Endothelial cell of umbilical vein (primary cell): Measurements from ENCODE around the gene TTLL10. TPM values are rescaled to one million over a fixed set of nuclear protein-coding genes. Genes with fewer than 3 reads are reported as not detected.

Experiments
- BruUV-seq: library from RNA; stranded (reverse); fragments of 400-500 nt; replicated peaks from 2 replicates; lab custom pipeline; 2021; lab: Mats Ljungman, UMichigan
- CTCF ChIA-PET: fragments of 300-600, 350-600 bp; sonication (Branson Sonifier 250); formaldehyde crosslinking; loops from one replicate; lab custom pipeline; 2021; ENCODE audit warnings: antibody characterized with exemption, inconsistent platforms; lab: Charles Lee
- POLR2A ChIA-PET: fragments of 300-600, 350-600 bp; sonication (Branson Sonifier 250); formaldehyde crosslinking; loops from one replicate; lab custom pipeline; 2021; ENCODE audit warnings: antibody characterized with exemption, inconsistent platforms; lab: Charles Lee
- DNase-seq: peaks from one replicate; pipeline ENCODE4 v3.0.0-alpha.2; 2011; ENCODE audit warnings: low read depth, low spot score
- FAIRE-seq: peaks from 2 replicates; lab custom pipeline; 2011; peaks lifted over from hg19 to GRCh38; lab: Jason Lieb, UNC
- H2AFZ ChIP-seq: 2 replicates; pipeline ENCODE4 v1.6.0; 2012; ENCODE audit warnings: low read depth, low read length, control low read depth, inconsistent platforms
- H3K27ac ChIP-seq: 2 replicates; pipeline ENCODE4 v1.5.1; 2011; ENCODE audit warnings: low read depth, mild to moderate bottlenecking, control low read depth, low read length, moderate library complexity; ENCODE audit not compliant: insufficient read depth
- H3K27me3 ChIP-seq, 2 experiments: 2 replicates each; pipeline versions ENCODE4 v1.6.0 to v1.6.1; 2011; ENCODE audit warnings: low read length in 2 of 2, mixed read lengths in 1 of 2; ENCODE audit not compliant: control insufficient read depth in 2 of 2, insufficient read depth in 2 of 2
- H3K36me3 ChIP-seq, 2 experiments: 2 replicates in 1 of 2; 3 replicates in 1 of 2; pipeline ENCODE4 v1.5.1; 2011; ENCODE audit warnings: low read length in 2 of 2, mild to moderate bottlenecking in 1 of 2, moderate library complexity in 1 of 2; ENCODE audit not compliant: control insufficient read depth in 2 of 2, insufficient read depth in 2 of 2; ENCODE audit errors: extremely low read depth in 1 of 2
- H3K4me1 ChIP-seq: 3 replicates; pipeline ENCODE4 v1.5.1; 2011; ENCODE audit warnings: mild to moderate bottlenecking, low read length; ENCODE audit not compliant: control insufficient read depth, insufficient read depth; ENCODE audit errors: extremely low read depth
- H3K4me2 ChIP-seq: 2 replicates; pipeline ENCODE4 v1.6.1; 2011; ENCODE audit warnings: low read length, control low read depth, mixed read lengths; ENCODE audit not compliant: insufficient read depth
- H3K4me3 ChIP-seq, 3 experiments: fragments of 200-600 bp in 1 of 3; sonication (generic), shearing (Covaris generic) in 1 of 3; replicated peaks in 1 of 3; 2 replicates each; pipeline ENCODE4 v1.5.1; 2011 to 2016; ENCODE audit warnings: control low read depth in 3 of 3, low read length in 3 of 3, mild to moderate bottlenecking in 2 of 3, inconsistent platforms in 1 of 3, low read depth in 1 of 3, moderate library complexity in 1 of 3; ENCODE audit not compliant: insufficient read depth in 1 of 3
- H3K79me2 ChIP-seq: 2 replicates; pipeline ENCODE4 v1.6.0; 2012; ENCODE audit warnings: low read length, inconsistent platforms; ENCODE audit not compliant: control insufficient read depth, insufficient read depth
- H3K9ac ChIP-seq: replicated peaks from 2 replicates; pipeline ENCODE3; 2011; ENCODE audit warnings: low read length, control low read depth; ENCODE audit not compliant: insufficient read depth; ENCODE audit errors: extremely low read depth
- H3K9me1 ChIP-seq: replicated peaks from 3 replicates; pipeline ENCODE4 v1.6.0; 2011; ENCODE audit warnings: mild to moderate bottlenecking, low read length; ENCODE audit not compliant: control insufficient read depth, insufficient read depth; ENCODE audit errors: extremely low read depth
- H3K9me3 ChIP-seq: replicated peaks from 2 replicates; pipeline ENCODE4 v1.5.1; 2012; ENCODE audit warnings: low read length, inconsistent platforms; ENCODE audit not compliant: control insufficient read depth, insufficient read depth
- H4K20me1 ChIP-seq: replicated peaks from 2 replicates; pipeline ENCODE3; 2011; ENCODE audit warnings: mild to moderate bottlenecking, low read length; ENCODE audit not compliant: control insufficient read depth, insufficient read depth; ENCODE audit errors: extremely low read depth
- CTCF ChIP-seq, 2 donors: IDR thresholded peaks; 1 replicate in 1 of 2; 2 replicates in 1 of 2; pipeline ENCODE4 v1.5.1; 2011; ENCODE audit warnings: low read length in 2 of 2, mild to moderate bottlenecking in 2 of 2, moderate library complexity in 2 of 2, control low read depth in 1 of 2, inconsistent platforms in 1 of 2, low read depth in 1 of 2; ENCODE audit not compliant: insufficient read depth in 1 of 2; ENCODE audit errors: extremely low read depth in 1 of 2
- EZH2 ChIP-seq: IDR thresholded peaks from 2 replicates; pipeline ENCODE4 v1.6.1; 2012; ENCODE audit warnings: borderline replicate concordance, low read depth, mild to moderate bottlenecking, moderate library complexity, low read length, inconsistent platforms; ENCODE audit not compliant: severe bottlenecking
- FOS ChIP-seq: IDR thresholded peaks from 2 replicates; pipeline ENCODE4 v1.6.1; 2011; ENCODE audit warnings: mild to moderate bottlenecking, low read length, moderate library complexity, borderline replicate concordance; ENCODE audit not compliant: insufficient read depth
- GATA2 ChIP-seq: IDR thresholded peaks from 2 replicates; pipeline ENCODE4 v1.7.0; 2011; ENCODE audit warnings: low read depth, mild to moderate bottlenecking, moderate library complexity, mixed read lengths, low read length; ENCODE audit not compliant: insufficient read length, insufficient read depth
- JUN ChIP-seq: IDR thresholded peaks from 2 replicates; pipeline ENCODE4 v1.6.1; 2011; ENCODE audit warnings: borderline replicate concordance, low read depth; ENCODE audit not compliant: insufficient read length, insufficient read depth
- MAX ChIP-seq: IDR thresholded peaks from 2 replicates; pipeline ENCODE4 v1.6.1; 2011; ENCODE audit not compliant: insufficient read depth, insufficient read length
- MYC ChIP-seq: IDR thresholded peaks from one replicate; pipeline ENCODE4 v1.6.1; 2011; ENCODE audit warnings: mild to moderate bottlenecking, low read depth, low read length
- POLR2A ChIP-seq: IDR thresholded peaks from 2 replicates; pipeline ENCODE4 v1.6.1; 2012; ENCODE audit warnings: low read depth, mild to moderate bottlenecking, control low read depth, low read length
- POLR2AphosphoS5 ChIP-seq: IDR thresholded peaks from 2 replicates; pipeline ENCODE4 v1.6.1; 2012; ENCODE audit warnings: low read depth, mild to moderate bottlenecking, control low read depth, low read length, moderate library complexity; ENCODE audit not compliant: insufficient read depth
- dilution Hi-C: fragments of 300-500 bp; cut with MboI; formaldehyde crosslinking; loops from one replicate; pipeline ENCODE4 v1.15.0; 2019; ENCODE audit warnings: low sequenced_read_pairs; ENCODE audit not compliant: extremely low pct_ligation_motif_present
- intact Hi-C: fragments of 100-400 bp; cut with micrococcal nuclease; formaldehyde crosslinking; loops from one replicate; pipeline ENCODE4 v1.10.0; 2022
- polyA plus RNA-seq, 4 experiments: library from polyadenylated mRNA; depleted of rRNA in 3 of 4; stranded (reverse) in 3 of 4; unstranded in 1 of 4; fragments of >200 nt; gene quantifications; 2 replicates each; pipeline versions ENCODE4 v1.2.1 to v1.2.3, GENCODE V29; 2011 to 2012; ENCODE audit warnings: missing spikeins in 1 of 4
- total RNA-seq: library from RNA; stranded (reverse); gene quantifications from 2 replicates; pipeline ENCODE4 v1.2.3, GENCODE V29; 2021

TTLL10 gene
- total and polyA plus RNA-seq, 2 donors (not counting 3 experiments of a cell fraction or from before 2014, with no cell fraction given), result not detected

GRCh38 chr1:1179346-1179982, 5.8 kb downstream of the TTLL10 start:
- no peak overlapping the region for H2AFZ ChIP-seq
- no peaks in the 10 kb centered on the region for H3K9me3 ChIP-seq
- ChIA-PET POLR2A (no interaction called here), CTCF (no interaction called here)
- no peak overlapping the region for H3K4me3 ChIP-seq
- no peaks in the 10 kb centered on the region for H4K20me1 ChIP-seq
- H3K9ac ChIP-seq, result no peak overlapping the region
- H3K36me3 ChIP-seq, result no peaks in the 10 kb centered on the region
- no peaks in the 10 kb centered on the region for H3K4me1 ChIP-seq
- H3K4me2 ChIP-seq, result no peak overlapping the region
- no TSS peak for BruUV-seq
- DNase-seq (no peak), FAIRE-seq (no peak)
- intact Hi-C loops, result no loop called here
- TF ChIP-seq JUN (no peak), POLR2AphosphoS5 (no peak), EZH2 (no peak), FOS (no peak), GATA2 (no peak), MYC (no peak), CTCF (IDR thresholded peaks at IDR 0.05; ENCODE audit: extremely low read depth in 1 of 2, insufficient read depth in 1 of 2, low read depth in 1 of 2, low read length in 2 of 2) (no peak), MAX (no peak), POLR2A (no peak)
- no peak overlapping the region for H3K27ac ChIP-seq
- dilution Hi-C loops, result no loop called here
- H3K27me3 ChIP-seq, result peaks cover under 1 to 2% of the 10 kb centered on the region in 2 experiments
- H3K79me2 ChIP-seq, result no peaks in the 10 kb centered on the region
- no peaks in the 10 kb centered on the region for H3K9me1 ChIP-seq
